Smooth muscle cell (in vitro differentiated cells): Measurements from ENCODE around the gene NPM3. TPM values are rescaled to one million over a fixed set of nuclear protein-coding genes. Genes with fewer than 3 reads are reported as not detected.

Experiments
- DNase-seq: peaks from one replicate; lab custom pipeline; 2025; ENCODE audit not compliant: unreplicated experiment; lab: John Stamatoyannopoulos, UW
- H2AFZ ChIP-seq: fragments of 200-600 bp; sonication (generic); 2 replicates; pipeline ENCODE4 v1.6.0; 2016; ENCODE audit warnings: antibody characterized with exemption, low read depth, mild to moderate bottlenecking
- H3F3A ChIP-seq: fragments of 200-600 bp; sonication (generic); 2 replicates; pipeline ENCODE4 v1.6.0; 2017; ENCODE audit warnings: antibody characterized with exemption, low read depth
- H3K27ac ChIP-seq: fragments of 200-600 bp; sonication (generic); 2 replicates; pipeline ENCODE4 v1.5.1; 2016; ENCODE audit warnings: low read depth, mild to moderate bottlenecking
- H3K27me3 ChIP-seq: fragments of 200-600 bp; sonication (generic); 2 replicates; pipeline ENCODE4 v1.6.1; 2016; ENCODE audit warnings: low read depth, mild to moderate bottlenecking
- H3K36me3 ChIP-seq: fragments of 200-600 bp; sonication (generic); 2 replicates; pipeline ENCODE4 v1.5.1; 2016; ENCODE audit warnings: low read depth
- H3K4me1 ChIP-seq: fragments of 200-600 bp; sonication (generic); 2 replicates; pipeline ENCODE4 v1.5.1; 2016; ENCODE audit warnings: low read depth
- H3K4me2 ChIP-seq: fragments of 200-600 bp; sonication (generic); 2 replicates; pipeline ENCODE4 v1.6.0; 2016; ENCODE audit warnings: mild to moderate bottlenecking
- H3K4me3 ChIP-seq: fragments of 200-600 bp; sonication (generic); 2 replicates; pipeline ENCODE4 v1.5.1; 2016; ENCODE audit warnings: mild to moderate bottlenecking
- H3K79me2 ChIP-seq: fragments of 200-600 bp; sonication (generic); 2 replicates; pipeline ENCODE4 v1.6.0; 2016; ENCODE audit warnings: low read depth, mild to moderate bottlenecking
- H3K9ac ChIP-seq: fragments of 200-600 bp; sonication (generic); 2 replicates; pipeline ENCODE4 v1.6.0; 2016; ENCODE audit warnings: low read depth
- H3K9me3 ChIP-seq: fragments of 200-600 bp; sonication (generic); replicated peaks from 2 replicates; pipeline ENCODE4 v1.5.1; 2016; ENCODE audit warnings: low read depth
- H4K20me1 ChIP-seq: fragments of 200-600 bp; sonication (generic); 2 replicates; pipeline ENCODE4 v1.6.0; 2016; ENCODE audit warnings: low read depth
- CTCF ChIP-seq: fragments of 200-600 bp; sonication (generic); IDR thresholded peaks from 2 replicates; pipeline ENCODE4 v1.5.1; 2017; ENCODE audit warnings: borderline replicate concordance, mild to moderate bottlenecking, antibody characterized with exemption; ENCODE audit not compliant: insufficient read depth, poor library complexity, severe bottlenecking
- WGBS: methylation state at CpG from one replicate; pipeline ENCODE4 v1.1.7; 2016; ENCODE audit warnings: low lambda C conversion rate; 5-methylcytosine and 5-hydroxymethylcytosine counted together
- polyA plus RNA-seq: library from polyadenylated mRNA; unstranded; fragments of >200 nt; fragmentation: Nextera tagmentation; extraction: Ambion mirVana; gene quantifications from 2 replicates; pipeline ENCODE4 v1.2.1, GENCODE V29; 2016
- total RNA-seq: library from RNA; depleted of rRNA; stranded (reverse); fragments of >200 nt; gene quantifications from 2 replicates; pipeline ENCODE4 v1.2.3, GENCODE V29; 2014

Gene NPM3
- total and polyA plus RNA-seq, 2 experiments from 2014 or later, result 10.2 to 65.0 TPM

GRCh38 chr10:101816913-101817336, 33.7 kb upstream of the NPM3 start:
- 3% methylated on average over 14 of the region's 14 CpGs for WGBS
- peaks cover 29% of the 10 kb centered on the region for H3K4me1 ChIP-seq
- no peaks in the 10 kb centered on the region for H3K9me3 ChIP-seq
- H3K27ac ChIP-seq, result peak overlapping the region; percentile 84
- peak overlapping the region; percentile 99 for H3K4me2 ChIP-seq
- DNase-seq, result no peak
- no peaks in the 10 kb centered on the region for H3K36me3 ChIP-seq
- no peaks in the 10 kb centered on the region for H3K27me3 ChIP-seq
- H4K20me1 ChIP-seq, result peaks cover 61% of the 10 kb centered on the region
- H3F3A ChIP-seq, result peaks cover 4% of the 10 kb centered on the region
- no peak for TF ChIP-seq CTCF
- H3K4me3 ChIP-seq, result peak overlapping the region; percentile 85
- H2AFZ ChIP-seq, result no peak overlapping the region
- peak overlapping the region; percentile 85 for H3K9ac ChIP-seq
- peaks cover 61% of the 10 kb centered on the region for H3K79me2 ChIP-seq

- peaks cover 29% of the 10 kb centered on the region for H3K4me1 ChIP-seq
- peaks cover 4% of the 10 kb centered on the region for H3F3A ChIP-seq
- DNase-seq, result no peak
- no peaks in the 10 kb centered on the region for H3K9me3 ChIP-seq
- peaks cover 67% of the 10 kb centered on the region for H4K20me1 ChIP-seq
- WGBS, result 2% methylated on average over 5 of the region's 5 CpGs
- H3K9ac ChIP-seq, result peak overlapping the region; percentile 85
- H3K27ac ChIP-seq, result peak overlapping the region; percentile 84
- TF ChIP-seq CTCF, result no peak
- H3K4me2 ChIP-seq, result peak overlapping the region; percentile 99
- H3K36me3 ChIP-seq, result no peaks in the 10 kb centered on the region
- H3K79me2 ChIP-seq, result peaks cover 66% of the 10 kb centered on the region
- peak overlapping the region; percentile 85 for H3K4me3 ChIP-seq
- H3K27me3 ChIP-seq, result no peaks in the 10 kb centered on the region
- H2AFZ ChIP-seq, result no peak overlapping the region
These were observed 33.1 kb upstream of the NPM3 start for GRCh38 chr10:101816376-101816775.

- Histone ChIP-seq H4K20me1 (peaks cover 85% of the 10 kb centered on the region), H2AFZ (no peak overlapping the region), H3K27ac (peak overlapping the region; percentile 3), H3K36me3 (peaks cover 9% of the 10 kb centered on the region), H3K9ac (no peak overlapping the region), H3K79me2 (peaks cover 85% of the 10 kb centered on the region), H3K27me3 (no peaks in the 10 kb centered on the region), H3F3A (peaks cover 4% of the 10 kb centered on the region), H3K4me1 (peaks cover 29% of the 10 kb centered on the region), H3K4me2 (peak overlapping the region; percentile 99), H3K9me3 (no peaks in the 10 kb centered on the region), H3K4me3 (peak overlapping the region; percentile 85)
- TF ChIP-seq CTCF, result no peak
- 79% methylated on average over 8 of the region's 8 CpGs for WGBS
- no peak for DNase-seq
These were observed 31.3 kb upstream of the NPM3 start for GRCh38 chr10:101814466-101815071.

GRCh38 chr10:101812606-101813005, 29.4 kb upstream of the NPM3 start:
- H3K27ac ChIP-seq, result no peak overlapping the region
- no peaks in the 10 kb centered on the region for H3K9me3 ChIP-seq
- H3K27me3 ChIP-seq, result no peaks in the 10 kb centered on the region
- H2AFZ ChIP-seq, result no peak overlapping the region
- 94% methylated on average over 4 of the region's 4 CpGs for WGBS
- no peak for DNase-seq
- TF ChIP-seq CTCF, result no peak
- H3F3A ChIP-seq, result peaks cover 8% of the 10 kb centered on the region
- H3K79me2 ChIP-seq, result peaks cover 99% of the 10 kb centered on the region
- H4K20me1 ChIP-seq, result peaks cover 100% of the 10 kb centered on the region
- H3K9ac ChIP-seq, result no peak overlapping the region
- H3K4me1 ChIP-seq, result peaks cover 22% of the 10 kb centered on the region
- H3K4me2 ChIP-seq, result no peak overlapping the region
- H3K4me3 ChIP-seq, result no peak overlapping the region
- H3K36me3 ChIP-seq, result peaks cover 20% of the 10 kb centered on the region
